ENCODE measurements around the gene PCYT1A. TPM values are rescaled to one million over a fixed set of nuclear protein-coding genes. Genes with fewer than 3 reads are reported as not detected.

Gene PCYT1A
- total and polyA plus RNA-seq, 2 donors (not counting 3 experiments of a cell fraction or from before 2014, with no cell fraction given), result 50.3 to 65.5 TPM

- Histone ChIP-seq H3K9me1 (replicated peaks; ENCODE audit: control insufficient read depth, extremely low read depth, insufficient read depth, low read length) (no peaks in the 10 kb centered on the region), H3K79me2 (ENCODE audit: control insufficient read depth, insufficient read depth, low read length) (no peaks in the 10 kb centered on the region), H3K27ac (ENCODE audit: insufficient read depth, low read depth, low read length) (no peak overlapping the region), H3K36me3 (ENCODE audit: control insufficient read depth in 2 of 2, extremely low read depth in 1 of 2, insufficient read depth in 2 of 2, low read length in 2 of 2) (no peaks in the 10 kb centered on the region), H3K4me1 (ENCODE audit: control insufficient read depth, extremely low read depth, insufficient read depth, low read length) (no peaks in the 10 kb centered on the region), H2AFZ (ENCODE audit: low read depth, low read length) (no peak overlapping the region), H3K4me2 (ENCODE audit: insufficient read depth, low read length) (no peak overlapping the region), H3K9me3 (replicated peaks; ENCODE audit: control insufficient read depth, insufficient read depth, low read length) (no peaks in the 10 kb centered on the region), H3K9ac (replicated peaks; ENCODE audit: extremely low read depth, insufficient read depth, low read length) (no peak overlapping the region), H4K20me1 (replicated peaks; ENCODE audit: control insufficient read depth, extremely low read depth, insufficient read depth, low read length) (no peaks in the 10 kb centered on the region), H3K27me3 (ENCODE audit: control insufficient read depth in 2 of 2, insufficient read depth in 2 of 2, low read length in 2 of 2) (peaks cover 4 to 11% of the 10 kb centered on the region in 2 experiments), H3K4me3 (replicated peaks in 1 of 3; ENCODE audit: insufficient read depth in 1 of 3, low read depth in 1 of 3, low read length in 3 of 3) (no peak overlapping the region)
- no peak for TF ChIP-seq CTCF (IDR thresholded peaks at IDR 0.05; ENCODE audit: extremely low read depth in 1 of 2, insufficient read depth in 1 of 2, low read depth in 1 of 2, low read length in 2 of 2)
- no peak for TF ChIP-seq JUN (IDR thresholded peaks at IDR 0.05; ENCODE audit: borderline replicate concordance, insufficient read depth, insufficient read length, low read depth)
- no peak for TF ChIP-seq MYC (IDR thresholded peaks at IDR 0.05; ENCODE audit: low read depth, low read length)
- no peak for TF ChIP-seq POLR2AphosphoS5 (IDR thresholded peaks at IDR 0.05; ENCODE audit: insufficient read depth, low read depth, low read length)
- no peak for TF ChIP-seq EZH2 (IDR thresholded peaks at IDR 0.05; ENCODE audit: borderline replicate concordance, low read depth, low read length, severe bottlenecking)
- TF ChIP-seq, protein P1, sequence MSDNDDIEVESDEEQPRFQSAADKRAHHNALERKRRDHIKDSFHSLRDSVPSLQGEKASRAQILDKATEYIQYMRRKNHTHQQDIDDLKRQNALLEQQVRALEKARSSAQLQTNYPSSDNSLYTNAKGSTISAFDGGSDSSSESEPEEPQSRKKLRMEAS (IDR thresholded peaks at IDR 0.05; ENCODE audit: insufficient read depth, insufficient read length), result no peak
- no peak for TF ChIP-seq GATA2 (IDR thresholded peaks at IDR 0.05; ENCODE audit: insufficient read depth, insufficient read length, low read depth, low read length)
- TF ChIP-seq FOS (IDR thresholded peaks at IDR 0.05; ENCODE audit: borderline replicate concordance, insufficient read depth, low read length), result no peak
- TF ChIP-seq POLR2A (IDR thresholded peaks at IDR 0.05; ENCODE audit: low read depth, low read length), result no peak
- intact Hi-C loops (cut with micrococcal nuclease) (no loop called here), dilution Hi-C loops (cut with MboI; ENCODE audit: extremely low pct_ligation_motif_present, low sequenced_read_pairs) (no loop called here)
- POLR2A ChIA-PET, result no interaction called here
- CTCF ChIA-PET, result interaction anchor here (1.3 kb wide), 1 partner anchor 303 kb away, joined by 3 read pairs; no protein-coding TSS in a partner anchor
- BruUV-seq (replicated peaks), result no TSS peak
- no peak for DNase-seq (ENCODE audit: low read depth, low spot score)
- no peak for FAIRE-seq
These were observed 70.8 kb downstream of the PCYT1A start for GRCh38 chr3:196216681-196217211.
